Measurements from ENCODE around the gene TBC1D16.

DNA sequence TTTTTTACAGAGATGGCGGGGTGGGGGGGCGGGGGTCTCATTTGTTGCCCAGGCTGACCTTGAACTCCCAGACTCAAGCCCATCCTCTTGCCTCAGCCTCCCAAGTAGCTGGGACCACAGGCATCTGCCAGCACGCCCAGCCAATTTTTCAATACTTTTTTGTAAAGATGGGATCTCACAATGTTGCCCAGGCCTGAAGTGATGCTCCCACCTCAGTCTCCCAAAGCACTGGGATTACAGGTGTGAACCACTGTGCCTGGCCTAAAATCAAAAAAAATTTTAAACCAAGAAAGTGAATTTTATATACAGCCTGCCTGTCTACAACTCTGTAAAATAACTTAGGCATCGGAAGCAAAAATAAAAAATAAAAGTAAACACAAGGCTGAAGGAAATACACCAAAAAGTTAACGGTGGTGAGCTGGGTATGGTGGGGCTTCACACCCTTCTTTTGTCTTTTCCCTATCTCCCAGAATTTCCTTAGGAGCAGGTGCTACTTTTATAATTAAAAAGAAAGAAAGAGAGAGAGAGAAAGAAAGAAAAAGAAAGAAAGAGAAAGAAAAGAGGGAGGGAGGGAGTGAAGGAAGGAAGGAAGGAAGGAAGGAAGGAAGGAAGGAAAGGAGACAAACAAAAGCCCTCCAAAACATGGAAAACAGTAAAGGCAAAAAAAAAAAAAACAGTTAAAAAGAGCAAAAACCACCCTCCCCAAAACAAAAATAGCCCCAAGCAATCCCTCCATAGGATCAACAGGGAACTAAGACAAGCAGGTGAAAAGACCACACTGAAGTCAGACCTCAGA, 51.4 kb downstream of the TBC1D16 start:
- TF ChIP-seq, protein P1, sequence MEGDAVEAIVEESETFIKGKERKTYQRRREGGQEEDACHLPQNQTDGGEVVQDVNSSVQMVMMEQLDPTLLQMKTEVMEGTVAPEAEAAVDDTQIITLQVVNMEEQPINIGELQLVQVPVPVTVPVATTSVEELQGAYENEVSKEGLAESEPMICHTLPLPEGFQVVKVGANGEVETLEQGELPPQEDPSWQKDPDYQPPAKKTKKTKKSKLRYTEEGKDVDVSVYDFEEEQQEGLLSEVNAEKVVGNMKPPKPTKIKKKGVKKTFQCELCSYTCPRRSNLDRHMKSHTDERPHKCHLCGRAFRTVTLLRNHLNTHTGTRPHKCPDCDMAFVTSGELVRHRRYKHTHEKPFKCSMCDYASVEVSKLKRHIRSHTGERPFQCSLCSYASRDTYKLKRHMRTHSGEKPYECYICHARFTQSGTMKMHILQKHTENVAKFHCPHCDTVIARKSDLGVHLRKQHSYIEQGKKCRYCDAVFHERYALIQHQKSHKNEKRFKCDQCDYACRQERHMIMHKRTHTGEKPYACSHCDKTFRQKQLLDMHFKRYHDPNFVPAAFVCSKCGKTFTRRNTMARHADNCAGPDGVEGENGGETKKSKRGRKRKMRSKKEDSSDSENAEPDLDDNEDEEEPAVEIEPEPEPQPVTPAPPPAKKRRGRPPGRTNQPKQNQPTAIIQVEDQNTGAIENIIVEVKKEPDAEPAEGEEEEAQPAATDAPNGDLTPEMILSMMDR (conservative IDR thresholded peaks at IDR 0.05): no peak
- no peak for TF ChIP-seq ZFX (IDR thresholded peaks at IDR 0.05)

All from C4-2B (cell line).